ENCODE results near the gene NOSIP. TPM values are rescaled to one million over a fixed set of nuclear protein-coding genes. Genes with fewer than 3 reads are reported as not detected.

The NOSIP gene
- total RNA-seq, 4 donors from 2014 or later = 62.4 to 92.8 (median 78.9) TPM

DNA sequence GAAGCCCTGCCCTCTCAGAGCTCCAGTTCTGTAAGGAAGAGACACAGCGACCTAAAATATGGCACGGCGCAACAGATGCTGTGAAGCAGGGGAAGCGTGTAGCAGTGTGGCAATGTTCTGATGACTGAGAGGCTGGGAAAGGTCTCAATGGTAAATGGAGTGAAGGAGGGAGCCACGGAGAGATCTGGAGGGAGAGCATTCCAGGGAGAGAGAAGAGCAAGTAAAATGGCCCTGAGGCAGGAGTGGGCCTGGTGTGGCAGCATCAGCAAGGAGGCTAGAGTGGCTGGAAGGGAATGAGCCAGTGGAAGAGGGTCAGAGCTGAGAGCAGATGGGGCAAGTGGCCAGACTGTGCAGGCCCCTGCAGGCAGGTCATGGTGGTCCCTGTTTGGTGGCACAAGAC is 36.2 kb downstream of the NOSIP start:
- no peak overlapping the region for H3K27ac ChIP-seq
- H3K4me3 ChIP-seq = no peak overlapping the region
- ATAC-seq = no peak
- in situ Hi-C loops (cut with MboI; ENCODE audit: low sequenced_read_pairs in 4 of 4) (loop anchor here in 1 of 4 donors (25.0 kb wide), 1 partner anchor 157 kb away; the partner anchor contains the start of gene KASH5), intact Hi-C loops (cut with DNase I; ENCODE audit: low total_unique reads) (no loop called here)
- DNase-seq = no peak
- H3K36me3 ChIP-seq = no peaks in the 10 kb centered on the region
- TF ChIP-seq POLR2A (IDR thresholded peaks at IDR 0.05) = no peak
- TF ChIP-seq, protein P1, sequence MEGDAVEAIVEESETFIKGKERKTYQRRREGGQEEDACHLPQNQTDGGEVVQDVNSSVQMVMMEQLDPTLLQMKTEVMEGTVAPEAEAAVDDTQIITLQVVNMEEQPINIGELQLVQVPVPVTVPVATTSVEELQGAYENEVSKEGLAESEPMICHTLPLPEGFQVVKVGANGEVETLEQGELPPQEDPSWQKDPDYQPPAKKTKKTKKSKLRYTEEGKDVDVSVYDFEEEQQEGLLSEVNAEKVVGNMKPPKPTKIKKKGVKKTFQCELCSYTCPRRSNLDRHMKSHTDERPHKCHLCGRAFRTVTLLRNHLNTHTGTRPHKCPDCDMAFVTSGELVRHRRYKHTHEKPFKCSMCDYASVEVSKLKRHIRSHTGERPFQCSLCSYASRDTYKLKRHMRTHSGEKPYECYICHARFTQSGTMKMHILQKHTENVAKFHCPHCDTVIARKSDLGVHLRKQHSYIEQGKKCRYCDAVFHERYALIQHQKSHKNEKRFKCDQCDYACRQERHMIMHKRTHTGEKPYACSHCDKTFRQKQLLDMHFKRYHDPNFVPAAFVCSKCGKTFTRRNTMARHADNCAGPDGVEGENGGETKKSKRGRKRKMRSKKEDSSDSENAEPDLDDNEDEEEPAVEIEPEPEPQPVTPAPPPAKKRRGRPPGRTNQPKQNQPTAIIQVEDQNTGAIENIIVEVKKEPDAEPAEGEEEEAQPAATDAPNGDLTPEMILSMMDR (IDR thresholded peaks at IDR 0.05 in 4 of 5, conservative IDR thresholded peaks at IDR 0.05 in 1 of 5) = no peak
- H3K4me1 ChIP-seq = peaks cover 0 to 5% of the 10 kb centered on the region in 2 donors
- no peaks in the 10 kb centered on the region for H3K9me3 ChIP-seq
- no peaks in the 10 kb centered on the region for H3K27me3 ChIP-seq

DNA sequence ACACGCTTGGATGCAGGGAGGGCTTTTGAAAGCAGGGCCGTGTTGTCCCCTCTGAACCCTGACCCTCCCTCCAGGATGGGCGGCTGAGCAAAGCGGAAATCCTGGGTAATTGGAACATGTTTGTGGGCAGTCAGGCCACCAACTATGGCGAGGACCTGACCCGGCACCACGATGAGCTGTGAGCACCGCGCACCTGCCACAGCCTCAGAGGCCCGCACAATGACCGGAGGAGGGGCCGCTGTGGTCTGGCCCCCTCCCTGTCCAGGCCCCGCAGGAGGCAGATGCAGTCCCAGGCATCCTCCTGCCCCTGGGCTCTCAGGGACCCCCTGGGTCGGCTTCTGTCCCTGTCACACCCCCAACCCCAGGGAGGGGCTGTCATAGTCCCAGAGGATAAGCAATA is 37.3 kb downstream of the NOSIP start:
- TF ChIP-seq, protein P1 (IDR thresholded peaks at IDR 0.05 in 4 of 5, conservative IDR thresholded peaks at IDR 0.05 in 1 of 5) = no peak
- no peak for TF ChIP-seq POLR2A (IDR thresholded peaks at IDR 0.05)
- Histone ChIP-seq H3K27me3 (no peaks in the 10 kb centered on the region), H3K4me1 (peaks cover 0 to 5% of the 10 kb centered on the region in 2 donors), H3K4me3 (no peak overlapping the region), H3K9me3 (no peaks in the 10 kb centered on the region), H3K36me3 (no peaks in the 10 kb centered on the region), H3K27ac (no peak overlapping the region)
- intact Hi-C loops (cut with DNase I; ENCODE audit: low total_unique reads) = no loop called here
- DNase-seq = no peak
- ATAC-seq = no peak
- in situ Hi-C loops (cut with MboI; ENCODE audit: low sequenced_read_pairs in 4 of 4) = loop anchor here in 1 of 4 donors (25.0 kb wide), 1 partner anchor 156 kb away; the partner anchor contains the start of gene KASH5

DNA sequence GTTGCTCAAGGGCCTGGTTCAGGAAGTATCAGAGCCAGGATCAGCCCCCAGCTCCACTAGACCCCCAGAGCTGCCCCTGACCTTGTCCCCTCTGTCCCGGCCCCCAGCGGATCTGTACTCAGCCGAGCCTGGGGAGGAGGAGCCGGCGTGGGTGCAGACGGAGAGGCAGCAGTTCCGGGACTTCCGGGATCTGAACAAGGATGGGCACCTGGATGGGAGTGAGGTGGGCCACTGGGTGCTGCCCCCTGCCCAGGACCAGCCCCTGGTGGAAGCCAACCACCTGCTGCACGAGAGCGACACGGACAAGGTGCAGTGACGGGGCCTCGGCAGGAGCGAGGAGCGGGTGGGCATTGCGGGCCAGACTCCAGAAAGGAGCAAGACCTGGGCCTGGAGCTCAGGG is 37.9 kb downstream of the NOSIP start:
- intact Hi-C loops (cut with DNase I; ENCODE audit: low total_unique reads) = no loop called here

DNA sequence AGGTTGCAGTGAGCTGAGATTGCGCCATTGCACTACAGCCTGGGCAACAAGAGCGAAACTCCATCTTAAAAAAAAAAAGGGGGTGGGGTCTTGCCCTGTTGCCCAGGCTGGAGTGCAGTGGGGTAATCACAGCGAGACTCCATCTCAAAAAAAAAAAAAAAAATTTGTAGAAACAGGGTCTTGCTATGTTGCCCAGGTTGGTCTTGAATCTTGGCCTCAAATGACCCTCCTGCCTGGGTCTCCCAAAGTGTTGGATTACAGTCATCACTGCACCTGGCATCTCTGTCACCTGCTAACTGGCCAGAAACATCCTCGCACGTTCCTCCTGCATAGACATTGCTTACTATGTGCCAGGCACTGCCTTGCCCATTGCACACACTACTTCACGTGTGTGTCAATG is 38.4 kb downstream of the NOSIP start:
- no peak for DNase-seq
- intact Hi-C loops (cut with DNase I; ENCODE audit: low total_unique reads) = no loop called here
- ATAC-seq = no peak
- H3K36me3 ChIP-seq = no peaks in the 10 kb centered on the region
- H3K27me3 ChIP-seq = no peaks in the 10 kb centered on the region
- H3K27ac ChIP-seq = no peak overlapping the region
- in situ Hi-C loops (cut with MboI; ENCODE audit: low sequenced_read_pairs in 4 of 4) = loop anchor here in 1 of 4 donors (25.0 kb wide), 1 partner anchor 155 kb away; the partner anchor contains the start of gene KASH5
- H3K9me3 ChIP-seq = no peaks in the 10 kb centered on the region
- TF ChIP-seq, protein P1 (IDR thresholded peaks at IDR 0.05 in 4 of 5, conservative IDR thresholded peaks at IDR 0.05 in 1 of 5) = no peak
- no peak for TF ChIP-seq POLR2A (IDR thresholded peaks at IDR 0.05)
- peaks cover 0 to 5% of the 10 kb centered on the region in 2 donors for H3K4me1 ChIP-seq
- no peak overlapping the region for H3K4me3 ChIP-seq

More for the DNA sequence above, 37.9 kb downstream of the NOSIP start:
- in situ Hi-C loops (cut with MboI; ENCODE audit: low sequenced_read_pairs in 4 of 4) = loop anchor here in 1 of 4 donors (25.0 kb wide), 1 partner anchor 155 kb away; the partner anchor contains the start of gene KASH5
- DNase-seq (no peak), ATAC-seq (no peak)
- Histone ChIP-seq H3K27ac (no peak overlapping the region), H3K4me3 (no peak overlapping the region), H3K9me3 (no peaks in the 10 kb centered on the region), H3K36me3 (no peaks in the 10 kb centered on the region), H3K4me1 (peaks cover 0 to 5% of the 10 kb centered on the region in 2 donors), H3K27me3 (no peaks in the 10 kb centered on the region)
- TF ChIP-seq POLR2A (IDR thresholded peaks at IDR 0.05) = no peak
- TF ChIP-seq, protein P1 (IDR thresholded peaks at IDR 0.05 in 4 of 5, conservative IDR thresholded peaks at IDR 0.05 in 1 of 5) = no peak
